HCT116 (cell line): Measurements from ENCODE around the gene SH3BP5L. TPM values are rescaled to one million over a fixed set of nuclear protein-coding genes. Genes with fewer than 3 reads are reported as not detected.

Experiments
- CBX3 ChIP-seq: IDR thresholded peaks from 2 replicates; pipeline ENCODE4 v1.6.1; 2012; ENCODE audit warnings: low read depth
- CEBPB ChIP-seq: IDR thresholded peaks from 2 replicates; pipeline ENCODE4 v1.6.1; 2012; ENCODE audit warnings: low read depth
- EGR1 ChIP-seq: IDR thresholded peaks from 2 replicates; pipeline ENCODE4 v1.6.1; 2012; ENCODE audit warnings: low read depth
- ELF1 ChIP-seq: IDR thresholded peaks from 2 replicates; pipeline ENCODE4 v1.6.1; 2012; ENCODE audit warnings: low read depth, borderline replicate concordance
- EZH2phosphoT487 ChIP-seq: fragments of 200-600 bp; IDR thresholded peaks from 2 replicates; pipeline ENCODE4 v1.6.1; 2018; ENCODE audit warnings: antibody characterized with exemption, borderline replicate concordance
- JUND ChIP-seq: IDR thresholded peaks from 2 replicates; pipeline ENCODE4 v1.6.1; 2012
- POLR2A ChIP-seq: IDR thresholded peaks from 2 replicates; pipeline ENCODE4 v1.7.0; 2011; ENCODE audit warnings: borderline replicate concordance; ENCODE audit not compliant: insufficient read depth, insufficient read length; ENCODE audit errors: extremely low read depth
- POLR2AphosphoS5 ChIP-seq: IDR thresholded peaks from 2 replicates; pipeline ENCODE4 v1.6.1; 2011; ENCODE audit warnings: mild to moderate bottlenecking, low read depth, low read length, moderate library complexity
- SRF ChIP-seq: IDR thresholded peaks from 2 replicates; pipeline ENCODE4 v1.6.1; 2012; ENCODE audit warnings: low read depth
- ZFX ChIP-seq: fragments of 450-650 bp; IDR thresholded peaks from 2 replicates; pipeline ENCODE4 v1.6.1; 2017
- total RNA-seq: library from RNA; stranded (reverse); gene quantifications from one replicate; pipeline ENCODE4 v1.2.1, GENCODE V29; 2021; ENCODE audit not compliant: unreplicated experiment
- TF ChIP-seq, protein P1 (sequence below): IDR thresholded peaks from 2 replicates; pipeline ENCODE4 v1.6.1; 2012; ENCODE audit warnings: low read depth
- TF ChIP-seq, protein P2 (sequence below): IDR thresholded peaks from 2 replicates; pipeline ENCODE4 v1.6.1; 2012
- TF ChIP-seq, protein P3 (sequence below): IDR thresholded peaks from 2 replicates; pipeline ENCODE4 v1.6.1; 2011; ENCODE audit warnings: mild to moderate bottlenecking, low read length, moderate library complexity; ENCODE audit not compliant: insufficient replicate concordance; ENCODE audit errors: extremely low read depth

SH3BP5L gene
- total RNA-seq, 1 experiment from 2014 or later, result 22.3 TPM

DNA sequence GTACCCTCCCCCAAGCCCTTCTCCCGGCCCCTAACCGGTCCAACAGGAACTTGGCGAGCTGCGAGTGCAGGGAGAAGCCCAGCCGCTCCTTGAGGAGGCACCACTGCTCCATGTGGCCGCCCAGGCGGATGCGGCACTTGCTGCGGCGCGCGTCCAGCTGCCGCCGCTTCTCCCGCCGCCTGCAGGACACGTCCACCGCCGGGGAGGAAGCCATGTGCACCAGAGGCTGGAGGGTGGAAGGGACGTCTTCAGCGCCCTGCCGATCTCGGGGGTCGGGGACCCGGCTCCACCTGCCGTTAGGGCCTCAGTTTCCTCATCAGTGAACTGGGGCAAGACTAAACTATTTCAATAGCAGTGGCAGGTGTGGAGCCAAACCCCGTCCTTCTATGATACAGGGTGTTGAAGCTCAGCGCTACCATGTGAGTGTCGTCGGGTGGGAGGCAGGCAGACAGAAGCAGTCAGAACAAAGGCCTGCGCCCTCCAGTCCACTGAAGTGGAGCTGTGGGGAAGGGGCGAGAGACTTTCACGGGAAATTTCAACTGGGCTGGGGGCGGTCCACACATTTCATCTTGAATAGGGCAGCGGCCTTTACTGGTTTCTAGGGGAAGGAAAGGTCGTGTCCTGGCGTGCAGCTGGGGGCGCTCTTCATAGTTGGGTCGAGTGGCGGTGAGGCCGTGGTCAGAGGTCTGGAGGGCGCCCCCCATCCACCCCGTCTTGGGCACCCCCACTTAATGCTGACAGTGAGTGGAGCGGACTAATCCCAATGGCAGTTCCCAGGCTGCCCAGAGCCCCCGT lies 32.6 kb upstream of the SH3BP5L start (continued):
- TF ChIP-seq, protein P1, sequence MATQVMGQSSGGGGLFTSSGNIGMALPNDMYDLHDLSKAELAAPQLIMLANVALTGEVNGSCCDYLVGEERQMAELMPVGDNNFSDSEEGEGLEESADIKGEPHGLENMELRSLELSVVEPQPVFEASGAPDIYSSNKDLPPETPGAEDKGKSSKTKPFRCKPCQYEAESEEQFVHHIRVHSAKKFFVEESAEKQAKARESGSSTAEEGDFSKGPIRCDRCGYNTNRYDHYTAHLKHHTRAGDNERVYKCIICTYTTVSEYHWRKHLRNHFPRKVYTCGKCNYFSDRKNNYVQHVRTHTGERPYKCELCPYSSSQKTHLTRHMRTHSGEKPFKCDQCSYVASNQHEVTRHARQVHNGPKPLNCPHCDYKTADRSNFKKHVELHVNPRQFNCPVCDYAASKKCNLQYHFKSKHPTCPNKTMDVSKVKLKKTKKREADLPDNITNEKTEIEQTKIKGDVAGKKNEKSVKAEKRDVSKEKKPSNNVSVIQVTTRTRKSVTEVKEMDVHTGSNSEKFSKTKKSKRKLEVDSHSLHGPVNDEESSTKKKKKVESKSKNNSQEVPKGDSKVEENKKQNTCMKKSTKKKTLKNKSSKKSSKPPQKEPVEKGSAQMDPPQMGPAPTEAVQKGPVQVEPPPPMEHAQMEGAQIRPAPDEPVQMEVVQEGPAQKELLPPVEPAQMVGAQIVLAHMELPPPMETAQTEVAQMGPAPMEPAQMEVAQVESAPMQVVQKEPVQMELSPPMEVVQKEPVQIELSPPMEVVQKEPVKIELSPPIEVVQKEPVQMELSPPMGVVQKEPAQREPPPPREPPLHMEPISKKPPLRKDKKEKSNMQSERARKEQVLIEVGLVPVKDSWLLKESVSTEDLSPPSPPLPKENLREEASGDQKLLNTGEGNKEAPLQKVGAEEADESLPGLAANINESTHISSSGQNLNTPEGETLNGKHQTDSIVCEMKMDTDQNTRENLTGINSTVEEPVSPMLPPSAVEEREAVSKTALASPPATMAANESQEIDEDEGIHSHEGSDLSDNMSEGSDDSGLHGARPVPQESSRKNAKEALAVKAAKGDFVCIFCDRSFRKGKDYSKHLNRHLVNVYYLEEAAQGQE, result no peak
- TF ChIP-seq EZH2phosphoT487 (no peak), ZFX (peak; percentile 75; the same call in 1 of the 2 replicates), CEBPB (no peak), EGR1 (no peak), POLR2AphosphoS5 (peak; percentile 19; the same call in 1 of the 2 replicates), POLR2A (peak; percentile 35), JUND (no peak), CBX3 (0 out of 2 replicates have a peak, but pooled peaks have one; percentile 2), ELF1 (no peak), SRF (no peak)
- TF ChIP-seq, protein P2, sequence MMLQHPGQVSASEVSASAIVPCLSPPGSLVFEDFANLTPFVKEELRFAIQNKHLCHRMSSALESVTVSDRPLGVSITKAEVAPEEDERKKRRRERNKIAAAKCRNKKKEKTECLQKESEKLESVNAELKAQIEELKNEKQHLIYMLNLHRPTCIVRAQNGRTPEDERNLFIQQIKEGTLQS, result no peak
- TF ChIP-seq, protein P3, sequence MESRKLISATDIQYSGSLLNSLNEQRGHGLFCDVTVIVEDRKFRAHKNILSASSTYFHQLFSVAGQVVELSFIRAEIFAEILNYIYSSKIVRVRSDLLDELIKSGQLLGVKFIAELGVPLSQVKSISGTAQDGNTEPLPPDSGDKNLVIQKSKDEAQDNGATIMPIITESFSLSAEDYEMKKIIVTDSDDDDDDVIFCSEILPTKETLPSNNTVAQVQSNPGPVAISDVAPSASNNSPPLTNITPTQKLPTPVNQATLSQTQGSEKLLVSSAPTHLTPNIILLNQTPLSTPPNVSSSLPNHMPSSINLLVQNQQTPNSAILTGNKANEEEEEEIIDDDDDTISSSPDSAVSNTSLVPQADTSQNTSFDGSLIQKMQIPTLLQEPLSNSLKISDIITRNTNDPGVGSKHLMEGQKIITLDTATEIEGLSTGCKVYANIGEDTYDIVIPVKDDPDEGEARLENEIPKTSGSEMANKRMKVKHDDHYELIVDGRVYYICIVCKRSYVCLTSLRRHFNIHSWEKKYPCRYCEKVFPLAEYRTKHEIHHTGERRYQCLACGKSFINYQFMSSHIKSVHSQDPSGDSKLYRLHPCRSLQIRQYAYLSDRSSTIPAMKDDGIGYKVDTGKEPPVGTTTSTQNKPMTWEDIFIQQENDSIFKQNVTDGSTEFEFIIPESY, result no peak
